Thyroid gland (tissue), 4 donors: Measurements from ENCODE around the gene TGFB1I1.

Experiments
- POLR2A ChIP-seq, 2 donors: fragments of 450-650 bp; IDR thresholded peaks; one replicate each; pipeline ENCODE4 v1.6.1; 2017; ENCODE audit warnings: antibody characterized with exemption in 2 of 2, mild to moderate bottlenecking in 2 of 2, moderate library complexity in 1 of 2
- TF ChIP-seq, protein P1 (sequence below), 6 experiments: fragments of 200-600 bp in 3 of 6; fragments of 450-650 bp in 3 of 6; sonication (generic) in 3 of 6; IDR thresholded peaks; one replicate each; pipeline ENCODE4 v1.5.1; 2016 to 2019; ENCODE audit warnings: antibody characterized with exemption in 6 of 6, mild to moderate bottlenecking in 2 of 6, inconsistent platforms in 1 of 6, moderate library complexity in 1 of 6

DNA sequence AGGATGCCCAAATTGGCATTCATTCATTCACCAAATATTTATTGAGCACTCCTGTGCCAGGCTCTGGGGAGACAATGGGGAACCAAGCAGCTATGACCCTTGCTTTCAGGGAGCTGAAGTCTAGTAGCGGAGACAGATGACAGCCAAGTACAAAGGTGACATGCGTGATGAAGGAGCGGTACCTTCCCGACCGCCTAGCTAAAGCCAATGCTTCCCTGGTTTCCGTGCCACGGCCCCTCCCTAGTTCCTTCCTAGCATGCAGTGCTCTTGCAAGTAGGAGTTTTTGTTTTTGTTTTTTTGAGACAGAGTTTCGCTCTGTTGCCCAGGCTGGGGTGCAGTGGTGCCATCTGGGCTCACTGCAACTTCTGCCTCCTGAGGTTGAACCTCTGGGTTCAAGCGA is 7.8 kb downstream of the TGFB1I1 start:
- TF ChIP-seq, protein P1, sequence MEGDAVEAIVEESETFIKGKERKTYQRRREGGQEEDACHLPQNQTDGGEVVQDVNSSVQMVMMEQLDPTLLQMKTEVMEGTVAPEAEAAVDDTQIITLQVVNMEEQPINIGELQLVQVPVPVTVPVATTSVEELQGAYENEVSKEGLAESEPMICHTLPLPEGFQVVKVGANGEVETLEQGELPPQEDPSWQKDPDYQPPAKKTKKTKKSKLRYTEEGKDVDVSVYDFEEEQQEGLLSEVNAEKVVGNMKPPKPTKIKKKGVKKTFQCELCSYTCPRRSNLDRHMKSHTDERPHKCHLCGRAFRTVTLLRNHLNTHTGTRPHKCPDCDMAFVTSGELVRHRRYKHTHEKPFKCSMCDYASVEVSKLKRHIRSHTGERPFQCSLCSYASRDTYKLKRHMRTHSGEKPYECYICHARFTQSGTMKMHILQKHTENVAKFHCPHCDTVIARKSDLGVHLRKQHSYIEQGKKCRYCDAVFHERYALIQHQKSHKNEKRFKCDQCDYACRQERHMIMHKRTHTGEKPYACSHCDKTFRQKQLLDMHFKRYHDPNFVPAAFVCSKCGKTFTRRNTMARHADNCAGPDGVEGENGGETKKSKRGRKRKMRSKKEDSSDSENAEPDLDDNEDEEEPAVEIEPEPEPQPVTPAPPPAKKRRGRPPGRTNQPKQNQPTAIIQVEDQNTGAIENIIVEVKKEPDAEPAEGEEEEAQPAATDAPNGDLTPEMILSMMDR (IDR thresholded peaks at IDR 0.05) = no peak
- TF ChIP-seq POLR2A (IDR thresholded peaks at IDR 0.05) = no peak
